ENCODE measurements around the gene SINHCAF.

- TF ChIP-seq CTCF (IDR thresholded peaks at IDR 0.05) (no peak), POLR2A (IDR thresholded peaks at IDR 0.05) (no peak)
These were observed 45.3 kb upstream of the SINHCAF start for GRCh38 chr12:31371256-31371620.
